Measurements from ENCODE around the gene IMPG1. TPM values are rescaled to one million over a fixed set of nuclear protein-coding genes. Genes with fewer than 3 reads are reported as not detected.

IMPG1 gene
- total and polyA plus RNA-seq, 2 of the 8 experiments (the other 6 are each of a cell fraction or from before 2014, with no cell fraction given) = 0.02 TPM; not detected in 1

DNA sequence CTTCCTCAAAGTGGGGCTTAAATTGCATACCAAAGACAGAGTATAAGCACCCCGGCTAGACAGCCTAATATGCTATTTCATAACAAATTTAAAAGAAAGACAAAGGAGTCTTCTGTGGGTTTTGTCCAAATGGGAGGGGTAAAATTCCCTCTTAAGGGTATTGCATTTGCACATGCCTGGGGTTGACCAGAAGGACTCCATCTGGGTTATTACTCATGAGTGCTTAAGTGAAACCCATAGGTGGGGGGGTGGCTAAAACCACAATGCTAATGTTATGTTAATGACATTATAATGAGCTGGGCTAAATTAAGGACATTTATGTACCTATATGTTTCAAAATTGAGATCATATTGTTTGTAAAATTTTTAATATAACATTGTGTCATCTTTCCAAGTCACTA, 15.0 kb downstream of the IMPG1 start:
- CTCF ChIA-PET (ENCODE audit: partially characterized antibody) = no interaction called here
- no peak overlapping the region for H3K9ac ChIP-seq (replicated peaks in 1 of 4; ENCODE audit: extremely low read depth in 1 of 4, low read depth in 3 of 4, low read length in 3 of 4)
- WGBS, 2 experiments (ENCODE audit: extremely low coverage in 1 of 2, insufficient coverage in 1 of 2, insufficient read length in 1 of 2, insufficient replicate concordance in 2 of 2, low coverage in 1 of 2, low lambda C conversion rate in 2 of 2, missing lambda C conversion rate in 1 of 2) = 95% methylated on average over 1 of the region's 1 CpG; no CpG with 5 or more reads in 1 of the 2 experiments
- no peak for TF ChIP-seq TCF12 (IDR thresholded peaks at IDR 0.05; ENCODE audit: low read depth, low read length)
- no peak for TF ChIP-seq KDM4A (IDR thresholded peaks at IDR 0.05; ENCODE audit: low read depth, low read length, severe bottlenecking)
- TF ChIP-seq NANOG (IDR thresholded peaks at IDR 0.05; ENCODE audit: insufficient read depth, low read depth, low read length, poor library complexity, severe bottlenecking) = no peak
- TF ChIP-seq SIRT6 (IDR thresholded peaks at IDR 0.05; ENCODE audit: low read length) = no peak
- TF ChIP-seq BACH1 (IDR thresholded peaks at IDR 0.05; ENCODE audit: low read length) = no peak
- TF ChIP-seq CREB1 (IDR thresholded peaks at IDR 0.05) = no peak
- TF ChIP-seq SUZ12 (IDR thresholded peaks at IDR 0.05; ENCODE audit: low read length) = no peak
- TF ChIP-seq SP4 (IDR thresholded peaks at IDR 0.05; ENCODE audit: low read length) = no peak
- TF ChIP-seq RAD21 (IDR thresholded peaks at IDR 0.05 in 1 of 2, conservative IDR thresholded peaks at IDR 0.05 in 1 of 2; ENCODE audit: low read depth in 2 of 2, low read length in 2 of 2) = no peak
- TF ChIP-seq SRF (IDR thresholded peaks at IDR 0.05; ENCODE audit: low read depth, low read length) = no peak
- TF ChIP-seq, protein P1, sequence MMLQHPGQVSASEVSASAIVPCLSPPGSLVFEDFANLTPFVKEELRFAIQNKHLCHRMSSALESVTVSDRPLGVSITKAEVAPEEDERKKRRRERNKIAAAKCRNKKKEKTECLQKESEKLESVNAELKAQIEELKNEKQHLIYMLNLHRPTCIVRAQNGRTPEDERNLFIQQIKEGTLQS (IDR thresholded peaks at IDR 0.05; ENCODE audit: insufficient read depth, low read depth, low read length) = no peak
- no peak for TF ChIP-seq RNF2 (IDR thresholded peaks at IDR 0.05; ENCODE audit: borderline replicate concordance, low read depth, low read length, missing control alignments, poor library complexity, severe bottlenecking)
- TF ChIP-seq RXRA (IDR thresholded peaks at IDR 0.05; ENCODE audit: insufficient read depth, low read depth, low read length) = no peak
- no peak for TF ChIP-seq KDM1A (IDR thresholded peaks at IDR 0.05; ENCODE audit: borderline replicate concordance, low read length)
- TF ChIP-seq BRCA1 (IDR thresholded peaks at IDR 0.05; ENCODE audit: low read depth, low read length) = no peak

More for the DNA sequence above, 15.0 kb downstream of the IMPG1 start:
- no peak overlapping the region for H2BK15ac ChIP-seq (ENCODE audit: low read length)
- H2BK5ac ChIP-seq (ENCODE audit: low read depth, low read length) = no peak overlapping the region
- H3K36me3 ChIP-seq (ENCODE audit: control insufficient read depth in 2 of 4, insufficient read depth in 4 of 4, low read length in 3 of 4) = no peaks in the 10 kb centered on the region
- no peak overlapping the region for H3K4me3 ChIP-seq (ENCODE audit: extremely low read depth in 1 of 4, insufficient read depth in 2 of 4, low read depth in 3 of 4, low read length in 4 of 4)
- no peak for DNase-seq (ENCODE audit: low read depth in 1 of 2, low spot score in 2 of 2)
- no peaks in the 10 kb centered on the region for H3K79me1 ChIP-seq (ENCODE audit: low read depth, low read length)
- no peaks in the 10 kb centered on the region for H3K79me2 ChIP-seq (ENCODE audit: control insufficient read depth in 1 of 2, insufficient read depth in 2 of 2, low read length in 2 of 2)
- H2AK5ac ChIP-seq (ENCODE audit: low read depth, low read length) = no peak overlapping the region
- no peak overlapping the region for H2BK120ac ChIP-seq (replicated peaks; ENCODE audit: low read depth, low read length)
- H4K91ac ChIP-seq (replicated peaks; ENCODE audit: insufficient read length, low read length) = no peak overlapping the region
- no peak overlapping the region for H3K4me2 ChIP-seq (ENCODE audit: insufficient read depth in 1 of 2, low read depth in 2 of 2, low read length in 2 of 2)
- no peaks in the 10 kb centered on the region for H3K4me1 ChIP-seq (replicated peaks in 1 of 4; ENCODE audit: control insufficient read depth in 3 of 4, insufficient read depth in 4 of 4, low read length in 3 of 4)
- H4K5ac ChIP-seq (ENCODE audit: insufficient read length, low read depth, low read length) = no peak overlapping the region
- no peak overlapping the region for H3K56ac ChIP-seq (replicated peaks; ENCODE audit: insufficient read length, low read depth, low read length)
- H3K18ac ChIP-seq (ENCODE audit: extremely low read depth, low read length) = no peak overlapping the region
- no peaks in the 10 kb centered on the region for H4K20me1 ChIP-seq (replicated peaks in 1 of 2; ENCODE audit: control insufficient read depth in 1 of 2, insufficient read depth in 2 of 2, low read length in 2 of 2)
- H4K8ac ChIP-seq (ENCODE audit: extremely low read depth, insufficient read depth, low read length) = no peak overlapping the region
- H3K27ac ChIP-seq (ENCODE audit: low read depth, low read length) = no peak overlapping the region
- no peaks in the 10 kb centered on the region for H3K9me3 ChIP-seq (ENCODE audit: insufficient read depth in 2 of 2, low read depth in 1 of 2, low read length in 1 of 2)
- H2BK12ac ChIP-seq (ENCODE audit: low read depth, low read length) = no peak overlapping the region
- H3K27me3 ChIP-seq (replicated peaks in 1 of 4; ENCODE audit: control insufficient read depth in 3 of 4, extremely low read depth in 1 of 4, insufficient read depth in 3 of 4, low read length in 3 of 4) = no peaks in the 10 kb centered on the region
- H2AFZ ChIP-seq (ENCODE audit: low read length) = no peak overlapping the region
- no peak overlapping the region for H2BK20ac ChIP-seq (ENCODE audit: low read length)
- H3K23me2 ChIP-seq (ENCODE audit: low read depth, low read length) = no peaks in the 10 kb centered on the region; the same call in 1 of the 2 replicates
- H3K14ac ChIP-seq (ENCODE audit: insufficient read length) = no peak overlapping the region
- H3K23ac ChIP-seq (ENCODE audit: insufficient read length) = no peak overlapping the region
- H3K4ac ChIP-seq (replicated peaks; ENCODE audit: insufficient read length, low read depth, low read length) = no peak overlapping the region
- POLR2A ChIA-PET (ENCODE audit: partially characterized antibody) = no interaction called here
- FAIRE-seq = no peak
